HG03045 (cell line): ENCODE data around the gene MLPH.

Source experiments
- ATAC-seq: cut with Tn5 transposase; IDR thresholded peaks from one replicate; pipeline ENCODE4 v1.9.1; 2021; ENCODE audit warnings: mild to moderate bottlenecking, moderate library complexity; ENCODE audit not compliant: unreplicated experiment

The MLPH gene

GRCh38 chr2:237564526-237565131 lies 77.6 kb downstream of the MLPH start:
- no peak for ATAC-seq

GRCh38 chr2:237565974-237566373 lies 78.9 kb downstream of the MLPH start:
- no peak for ATAC-seq

- ATAC-seq, result no peak
Observed at GRCh38 chr2:237566401-237567235, 79.6 kb downstream of the MLPH start, which contains the start of gene PRLH. PRLH (plus strand) TSS chr2:237566574; CDS start chr2:237566574, 0 bp downstream.

GRCh38 chr2:237567276-237568029 lies 80.4 kb downstream of the MLPH start:
- ATAC-seq, result no peak

GRCh38 chr2:237568121-237568660 lies 81.1 kb downstream of the MLPH start:
- ATAC-seq, result no peak

GRCh38 chr2:237569041-237569440 lies 82.0 kb downstream of the MLPH start:
- ATAC-seq, result no peak

GRCh38 chr2:237569896-237570295 lies 82.8 kb downstream of the MLPH start:
- ATAC-seq, result no peak

GRCh38 chr2:237570776-237571335 lies 83.8 kb downstream of the MLPH start:
- ATAC-seq, result no peak

- no peak for ATAC-seq
Observed at GRCh38 chr2:237571551-237571950, 84.5 kb downstream of the MLPH start.

GRCh38 chr2:237572021-237572741 lies 85.1 kb downstream of the MLPH start:
- ATAC-seq, result peak; percentile 76

- ATAC-seq, result no peak
Observed at GRCh38 chr2:237572742-237573101, 85.7 kb downstream of the MLPH start.

GRCh38 chr2:237573721-237574415 lies 86.8 kb downstream of the MLPH start:
- no peak for ATAC-seq

GRCh38 chr2:237574467-237574866 lies 87.4 kb downstream of the MLPH start:
- ATAC-seq, result no peak

GRCh38 chr2:237574894-237575868 lies 88.1 kb downstream of the MLPH start:
- ATAC-seq, result no peak

GRCh38 chr2:237575869-237576862 lies 89.1 kb downstream of the MLPH start:
- no peak for ATAC-seq

GRCh38 chr2:237576974-237577373 lies 89.9 kb downstream of the MLPH start:
- no peak for ATAC-seq

GRCh38 chr2:237577458-237577857 lies 90.4 kb downstream of the MLPH start:
- no peak for ATAC-seq
